Astrocyte of the cerebellum (primary cell): ENCODE measurements around the gene SOX5.

ENCODE experiments used
- DNase-seq: peaks from one replicate; pipeline ENCODE4 v3.0.0-alpha.2; 2011; ENCODE audit warnings: low read depth
- H3K4me3 ChIP-seq: 2 replicates; pipeline ENCODE4 v1.5.1; 2011; ENCODE audit warnings: mild to moderate bottlenecking, low read depth, low read length, moderate library complexity
- in situ Hi-C: cut with HindIII; loops from 2 replicates; pipeline ENCODE4 v1.10.0; 2017; ENCODE audit warnings: low sequenced_read_pairs
- TF ChIP-seq, protein P1 (sequence below): IDR thresholded peaks from 2 replicates; pipeline ENCODE4 v1.5.1; 2012; ENCODE audit warnings: low read length, low read depth, moderate library complexity, mild to moderate bottlenecking; ENCODE audit errors: missing control alignments

The SOX5 gene

DNA sequence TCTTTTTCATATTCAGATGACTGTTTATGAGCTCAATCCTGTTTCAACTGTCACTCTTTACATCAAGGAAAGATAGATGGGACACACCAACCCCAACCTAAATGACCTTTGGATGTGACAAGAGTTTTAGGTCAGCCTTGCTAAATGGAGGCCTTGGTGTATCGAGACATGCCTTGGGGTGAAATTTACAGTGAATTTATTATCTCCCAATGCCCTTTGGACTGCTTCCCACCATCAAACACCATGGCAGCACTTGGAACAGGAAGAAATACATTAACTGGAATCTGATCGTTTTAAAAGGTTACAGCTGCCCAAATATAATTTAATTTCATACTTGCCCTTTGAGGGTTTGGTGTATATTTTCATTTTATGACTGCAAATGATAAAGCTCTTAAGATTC lies 327.6 kb downstream of the SOX5 start:
- H3K4me3 ChIP-seq: no peak overlapping the region
- TF ChIP-seq, protein P1, sequence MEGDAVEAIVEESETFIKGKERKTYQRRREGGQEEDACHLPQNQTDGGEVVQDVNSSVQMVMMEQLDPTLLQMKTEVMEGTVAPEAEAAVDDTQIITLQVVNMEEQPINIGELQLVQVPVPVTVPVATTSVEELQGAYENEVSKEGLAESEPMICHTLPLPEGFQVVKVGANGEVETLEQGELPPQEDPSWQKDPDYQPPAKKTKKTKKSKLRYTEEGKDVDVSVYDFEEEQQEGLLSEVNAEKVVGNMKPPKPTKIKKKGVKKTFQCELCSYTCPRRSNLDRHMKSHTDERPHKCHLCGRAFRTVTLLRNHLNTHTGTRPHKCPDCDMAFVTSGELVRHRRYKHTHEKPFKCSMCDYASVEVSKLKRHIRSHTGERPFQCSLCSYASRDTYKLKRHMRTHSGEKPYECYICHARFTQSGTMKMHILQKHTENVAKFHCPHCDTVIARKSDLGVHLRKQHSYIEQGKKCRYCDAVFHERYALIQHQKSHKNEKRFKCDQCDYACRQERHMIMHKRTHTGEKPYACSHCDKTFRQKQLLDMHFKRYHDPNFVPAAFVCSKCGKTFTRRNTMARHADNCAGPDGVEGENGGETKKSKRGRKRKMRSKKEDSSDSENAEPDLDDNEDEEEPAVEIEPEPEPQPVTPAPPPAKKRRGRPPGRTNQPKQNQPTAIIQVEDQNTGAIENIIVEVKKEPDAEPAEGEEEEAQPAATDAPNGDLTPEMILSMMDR: no peak
- in situ Hi-C loops: no loop called here
- DNase-seq: no peak

DNA sequence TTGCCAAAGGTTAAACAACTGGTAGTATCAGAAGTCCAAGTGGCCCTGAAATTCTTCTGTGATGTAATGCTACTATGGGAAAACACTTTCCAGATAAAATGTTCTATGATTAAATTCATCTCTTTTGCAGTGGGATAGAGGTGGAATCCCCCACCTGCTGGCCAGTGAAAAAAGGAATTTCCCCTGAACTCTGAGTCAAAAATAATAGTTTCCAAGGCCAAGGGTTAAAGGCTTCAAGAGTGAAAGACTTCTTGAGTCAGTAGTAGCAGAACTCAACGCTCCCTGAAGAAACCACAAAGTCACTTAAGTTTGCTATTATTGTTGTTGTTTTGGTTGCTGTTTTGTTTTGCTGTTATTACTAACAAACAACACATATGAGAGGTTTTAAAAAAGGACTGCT lies 330.8 kb downstream of the SOX5 start:
- no peak for DNase-seq
- TF ChIP-seq, protein P1: no peak
- no peak overlapping the region for H3K4me3 ChIP-seq
- in situ Hi-C loops: no loop called here

DNA sequence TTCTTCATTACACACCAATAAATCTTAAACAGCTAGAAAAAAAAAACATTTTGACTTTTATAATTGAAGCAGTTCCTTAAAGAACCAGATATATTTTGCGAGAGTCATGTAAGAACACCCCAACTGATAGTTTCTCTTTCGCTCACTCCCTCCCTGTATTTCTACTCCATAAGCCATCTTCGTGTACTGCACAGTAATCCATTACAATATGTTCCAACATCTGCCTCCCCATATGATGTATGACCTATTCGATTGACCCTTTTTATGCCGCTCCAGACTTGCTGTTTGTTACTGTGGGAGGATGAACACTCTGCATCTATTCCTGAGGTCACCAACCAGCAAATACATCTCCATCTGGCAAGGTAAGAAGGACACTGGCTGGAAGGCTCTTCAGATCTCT lies 331.7 kb downstream of the SOX5 start:
- no peak for DNase-seq
- TF ChIP-seq, protein P1: no peak
- H3K4me3 ChIP-seq: no peak overlapping the region
- in situ Hi-C loops: no loop called here

DNA sequence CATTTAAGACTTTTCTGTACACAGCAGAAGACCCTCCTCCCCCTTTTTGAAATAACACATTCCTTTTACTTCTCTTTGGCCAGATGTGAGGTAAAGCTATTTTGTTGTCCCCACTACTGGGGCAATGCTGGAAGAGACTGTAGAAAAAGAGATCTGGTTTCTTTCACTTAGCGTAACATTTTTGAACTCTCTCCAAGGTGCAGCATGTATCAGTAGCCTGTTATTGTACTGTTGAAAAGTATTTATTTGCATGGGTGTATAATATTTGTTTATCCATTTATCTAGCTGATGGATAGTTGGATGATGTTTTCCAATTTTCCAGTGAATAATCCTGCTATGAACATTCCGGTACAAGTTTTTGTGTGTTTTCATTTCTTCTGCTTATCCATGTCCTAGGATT lies 335.2 kb downstream of the SOX5 start:
- no peak for DNase-seq
- in situ Hi-C loops: no loop called here
- H3K4me3 ChIP-seq: no peak overlapping the region
- TF ChIP-seq, protein P1: no peak

DNA sequence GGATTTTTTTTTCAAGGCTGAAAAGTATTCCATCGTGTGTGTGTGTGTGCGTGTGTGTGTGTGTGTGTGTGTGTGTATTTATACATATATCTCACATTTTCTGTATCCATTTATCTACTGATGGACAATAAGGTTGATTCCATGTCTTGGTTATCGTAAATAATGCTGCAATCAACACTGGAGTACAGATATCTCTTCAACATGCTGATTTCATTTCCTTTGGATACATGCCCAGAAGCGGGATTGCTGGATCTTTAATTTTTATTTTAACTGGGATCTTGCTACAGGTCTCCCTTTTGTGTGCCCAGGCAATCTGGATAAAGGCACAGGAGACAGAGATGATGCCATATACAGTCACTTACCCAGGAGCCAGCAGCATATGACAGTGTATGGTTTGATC lies 338.1 kb downstream of the SOX5 start:
- no peak for DNase-seq
- TF ChIP-seq, protein P1: no peak
- in situ Hi-C loops: no loop called here

DNA sequence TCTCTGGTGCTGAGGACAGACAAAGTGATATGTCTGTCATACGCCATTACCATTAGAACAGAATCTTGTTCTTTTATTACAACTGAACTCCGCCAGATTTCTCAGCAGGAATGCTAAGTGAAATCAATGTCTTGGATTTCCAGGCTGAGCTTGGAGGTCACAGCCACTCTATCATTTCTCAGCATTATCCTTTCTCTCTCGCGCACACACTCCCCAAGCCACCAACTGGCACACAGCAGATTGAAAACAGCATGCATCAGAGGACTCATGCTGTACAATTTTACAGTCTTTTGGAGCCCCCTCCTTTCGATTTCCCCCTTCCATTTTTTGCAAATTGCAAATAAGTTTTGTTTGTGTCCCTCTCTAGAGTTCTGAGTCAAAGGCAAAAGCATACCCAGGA lies 348.6 kb downstream of the SOX5 start:
- no peak overlapping the region for H3K4me3 ChIP-seq
- TF ChIP-seq, protein P1: no peak
- no peak for DNase-seq
- in situ Hi-C loops: no loop called here

More for the DNA sequence above, 338.1 kb downstream of the SOX5 start:
- no peak overlapping the region for H3K4me3 ChIP-seq

DNA sequence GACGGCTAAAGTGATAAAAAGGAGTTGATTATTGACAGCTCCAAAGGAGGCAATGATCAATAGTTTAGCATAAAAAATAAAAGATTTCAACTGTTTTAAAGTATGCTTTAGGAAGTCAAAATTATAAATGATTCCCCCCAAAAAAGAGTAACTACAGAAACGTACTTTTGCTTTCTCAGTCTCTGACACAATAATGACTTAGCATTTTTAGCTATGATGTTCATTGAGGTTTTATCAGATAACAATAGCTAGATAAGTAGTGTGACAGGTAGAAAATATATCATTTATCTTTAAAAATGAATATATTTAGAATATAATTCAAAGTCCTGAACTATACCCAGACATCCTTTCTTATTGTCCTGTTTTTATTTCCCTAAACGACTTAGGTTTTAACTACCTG lies 352.9 kb downstream of the SOX5 start:
- H3K4me3 ChIP-seq: no peak overlapping the region
- TF ChIP-seq, protein P1: no peak
- DNase-seq: no peak
- in situ Hi-C loops: no loop called here
